A549 treated with CORT108297 at 1 μM for 4 hours (cell line): ENCODE results near the gene EEF1E1. TPM values are rescaled to one million over a fixed set of nuclear protein-coding genes. Genes with fewer than 3 reads are reported as not detected.

Experiments
- total RNA-seq: library from RNA; stranded (reverse); fragments of 200-300 nt; extraction: Qiagen RNA extraction; gene quantifications from 5 replicates; pipeline ENCODE4 v1.2.3, GENCODE V29; 2022

EEF1E1 gene
- 52.9 to 94.2 TPM (median 55.8 TPM) in 5 replicates for total RNA-seq

GRCh38 chr6:8102122-8102958, at the start of gene EEF1E1:
EEF1E1 (minus strand) TSS chr6:8102548; CDS start chr6:8102521, 27 bp downstream.

GRCh38 chr6:8063761-8064637, 38.3 kb downstream of the EEF1E1 start, which contains the start of gene BLOC1S5:
BLOC1S5 (minus strand) TSS chr6:8064389; CDS start chr6:8064376, 13 bp downstream.

Other genes with a start within 250 kb of the EEF1E1 start
- 127 to 145 TPM (median 142 TPM) in 5 replicates for gene TXNDC5, start 191.8 kb downstream of the EEF1E1 start, total RNA-seq
- gene BLOC1S5, start 38.2 kb downstream of the EEF1E1 start, total RNA-seq, result 5.7 to 8.9 TPM (median 7.6 TPM) in 5 replicates